ENCODE results near the gene URI1. TPM values are rescaled to one million over a fixed set of nuclear protein-coding genes. Genes with fewer than 3 reads are reported as not detected.

URI1 gene
- total RNA-seq, 1 experiment from 2014 or later, result 71.0 TPM

DNA sequence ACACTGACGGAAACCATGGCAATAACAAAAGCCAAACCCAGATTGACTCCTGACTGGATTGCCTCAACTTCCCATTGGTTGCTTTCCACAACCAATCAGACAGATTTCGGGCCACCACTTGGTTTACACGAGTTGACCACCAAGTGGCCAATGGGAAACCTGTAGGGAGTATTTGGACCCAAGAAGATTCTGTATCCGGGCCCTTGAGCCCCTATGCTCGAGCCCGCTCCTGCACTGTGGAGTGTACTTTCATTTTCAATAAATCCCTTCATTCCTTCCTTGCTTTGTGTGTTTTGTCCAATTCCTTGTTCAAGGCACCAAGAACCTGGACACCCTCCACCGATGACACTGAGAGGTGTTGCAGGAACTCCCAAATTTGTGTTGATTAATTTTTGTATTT is 24.1 kb upstream of the URI1 start:
- POLR2A ChIA-PET, result no interaction called here
- intact Hi-C loops (cut with micrococcal nuclease; ENCODE audit: unreplicated experiment), result no loop called here
- CTCF ChIA-PET, result no interaction called here
- Histone ChIP-seq H3K27me3 (ENCODE audit: control insufficient read depth, insufficient read depth, low read length) (no peaks in the 10 kb centered on the region), H3K4me1 (ENCODE audit: control insufficient read depth, insufficient read depth, low read length) (no peaks in the 10 kb centered on the region), H3K36me3 (ENCODE audit: control insufficient read depth, insufficient read depth, low read length) (no peaks in the 10 kb centered on the region), H3K9me3 (ENCODE audit: control insufficient read depth, insufficient read depth, low read depth, low read length) (no peaks in the 10 kb centered on the region), H3K27ac (ENCODE audit: low read length) (no peak overlapping the region), H3K4me3 (ENCODE audit: low read depth in 2 of 2, low read length in 2 of 2) (no peak overlapping the region)
- TF ChIP-seq POLR2AphosphoS5 (IDR thresholded peaks at IDR 0.05; ENCODE audit: low read depth, low read length) (no peak), REST (IDR thresholded peaks at IDR 0.05; ENCODE audit: insufficient read depth in 1 of 2, low read depth in 2 of 2, low read length in 1 of 2) (no peak), TCF7L2 (IDR thresholded peaks at IDR 0.05; ENCODE audit: low read depth, low read length) (no peak), SIN3A (IDR thresholded peaks at IDR 0.05; ENCODE audit: borderline replicate concordance, insufficient read depth, low read depth, low read length) (no peak)
- TF ChIP-seq, protein P1, sequence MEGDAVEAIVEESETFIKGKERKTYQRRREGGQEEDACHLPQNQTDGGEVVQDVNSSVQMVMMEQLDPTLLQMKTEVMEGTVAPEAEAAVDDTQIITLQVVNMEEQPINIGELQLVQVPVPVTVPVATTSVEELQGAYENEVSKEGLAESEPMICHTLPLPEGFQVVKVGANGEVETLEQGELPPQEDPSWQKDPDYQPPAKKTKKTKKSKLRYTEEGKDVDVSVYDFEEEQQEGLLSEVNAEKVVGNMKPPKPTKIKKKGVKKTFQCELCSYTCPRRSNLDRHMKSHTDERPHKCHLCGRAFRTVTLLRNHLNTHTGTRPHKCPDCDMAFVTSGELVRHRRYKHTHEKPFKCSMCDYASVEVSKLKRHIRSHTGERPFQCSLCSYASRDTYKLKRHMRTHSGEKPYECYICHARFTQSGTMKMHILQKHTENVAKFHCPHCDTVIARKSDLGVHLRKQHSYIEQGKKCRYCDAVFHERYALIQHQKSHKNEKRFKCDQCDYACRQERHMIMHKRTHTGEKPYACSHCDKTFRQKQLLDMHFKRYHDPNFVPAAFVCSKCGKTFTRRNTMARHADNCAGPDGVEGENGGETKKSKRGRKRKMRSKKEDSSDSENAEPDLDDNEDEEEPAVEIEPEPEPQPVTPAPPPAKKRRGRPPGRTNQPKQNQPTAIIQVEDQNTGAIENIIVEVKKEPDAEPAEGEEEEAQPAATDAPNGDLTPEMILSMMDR (IDR thresholded peaks at IDR 0.05), result no peak
- no TSS peak for BruUV-seq (replicated peaks)
- DNase-seq (ENCODE audit: low read depth, low spot score) (no peak), ATAC-seq (no peak)
- in situ Hi-C loops (cut with HindIII; ENCODE audit: low pct_unique_long_range_greater_than_20kb, low sequenced_read_pairs), result no loop called here

GRCh38 chr19:29918891-29919290 is 23.1 kb upstream of the URI1 start:
- no peaks in the 10 kb centered on the region for H3K4me1 ChIP-seq (ENCODE audit: control insufficient read depth, insufficient read depth, low read length)
- no peaks in the 10 kb centered on the region for H3K9me3 ChIP-seq (ENCODE audit: control insufficient read depth, insufficient read depth, low read depth, low read length)
- no peak overlapping the region for H3K27ac ChIP-seq (ENCODE audit: low read length)
- DNase-seq (ENCODE audit: low read depth, low spot score), result no peak
- ChIA-PET POLR2A (no interaction called here), CTCF (no interaction called here)
- H3K4me3 ChIP-seq (ENCODE audit: low read depth in 2 of 2, low read length in 2 of 2), result no peak overlapping the region
- TF ChIP-seq SIN3A (IDR thresholded peaks at IDR 0.05; ENCODE audit: borderline replicate concordance, insufficient read depth, low read depth, low read length), result no peak
- no peak for TF ChIP-seq POLR2AphosphoS5 (IDR thresholded peaks at IDR 0.05; ENCODE audit: low read depth, low read length)
- no peak for TF ChIP-seq REST (IDR thresholded peaks at IDR 0.05; ENCODE audit: insufficient read depth in 1 of 2, low read depth in 2 of 2, low read length in 1 of 2)
- H3K36me3 ChIP-seq (ENCODE audit: control insufficient read depth, insufficient read depth, low read length), result no peaks in the 10 kb centered on the region
- BruUV-seq (replicated peaks), result no TSS peak
- no peak for ATAC-seq
- intact Hi-C loops (cut with micrococcal nuclease; ENCODE audit: unreplicated experiment) (no loop called here), in situ Hi-C loops (cut with HindIII; ENCODE audit: low pct_unique_long_range_greater_than_20kb, low sequenced_read_pairs) (no loop called here)
- H3K27me3 ChIP-seq (ENCODE audit: control insufficient read depth, insufficient read depth, low read length), result no peaks in the 10 kb centered on the region
